H1 (cell line): Measurements from ENCODE around the gene NDUFAF3. TPM values are rescaled to one million over a fixed set of nuclear protein-coding genes. Genes with fewer than 3 reads are reported as not detected.

Experiments
- BACH1 ChIP-seq: IDR thresholded peaks from 2 replicates; pipeline ENCODE4 v1.6.1; 2012; ENCODE audit warnings: low read length, improper control_type of control experiment
- TAF1 ChIP-seq: IDR thresholded peaks from 2 replicates; pipeline ENCODE4 v1.6.1; 2011; ENCODE audit warnings: mild to moderate bottlenecking, low read depth, low read length
- polyA plus RNA-seq, 7 experiments: library from polyadenylated mRNA; depleted of rRNA in 3 of 7; stranded (reverse) in 5 of 7; unstranded in 2 of 7; fragments of >200 nt in 5 of 7; fragments of 200-250 nt in 2 of 7; gene quantifications; 1 replicate in 5 of 7; 2 replicates in 1 of 7; 4 replicates in 1 of 7; pipeline versions ENCODE4 v1.2.1 to v1.2.3, GENCODE V29; 2011 to 2013; ENCODE audit warnings: missing spikeins in 2 of 7, mixed read lengths in 2 of 7
- total RNA-seq: library from RNA; stranded (reverse); fragmentation: NEBNext Ultra II Directional; extraction: Animal tissue kit (Norgen Biotek cat#: 25700); gene quantifications from 2 replicates; pipeline ENCODE4 v1.2.1, GENCODE V29; 2021

NDUFAF3 gene
- total and polyA plus RNA-seq, 2 of the 8 experiments (the other 6 are each of a cell fraction or from before 2014, with no cell fraction given): 27.8 to 45.5 TPM

GRCh38 chr3:49028673-49029562, 7.0 kb downstream of the NDUFAF3 start, which contains the start of gene IMPDH2 (continued):
- TF ChIP-seq TAF1: peak; percentile 90
- no peak; the same call in 1 of the 2 replicates for TF ChIP-seq BACH1
